ENCODE measurements around the gene IDH3B.

The IDH3B gene

DNA sequence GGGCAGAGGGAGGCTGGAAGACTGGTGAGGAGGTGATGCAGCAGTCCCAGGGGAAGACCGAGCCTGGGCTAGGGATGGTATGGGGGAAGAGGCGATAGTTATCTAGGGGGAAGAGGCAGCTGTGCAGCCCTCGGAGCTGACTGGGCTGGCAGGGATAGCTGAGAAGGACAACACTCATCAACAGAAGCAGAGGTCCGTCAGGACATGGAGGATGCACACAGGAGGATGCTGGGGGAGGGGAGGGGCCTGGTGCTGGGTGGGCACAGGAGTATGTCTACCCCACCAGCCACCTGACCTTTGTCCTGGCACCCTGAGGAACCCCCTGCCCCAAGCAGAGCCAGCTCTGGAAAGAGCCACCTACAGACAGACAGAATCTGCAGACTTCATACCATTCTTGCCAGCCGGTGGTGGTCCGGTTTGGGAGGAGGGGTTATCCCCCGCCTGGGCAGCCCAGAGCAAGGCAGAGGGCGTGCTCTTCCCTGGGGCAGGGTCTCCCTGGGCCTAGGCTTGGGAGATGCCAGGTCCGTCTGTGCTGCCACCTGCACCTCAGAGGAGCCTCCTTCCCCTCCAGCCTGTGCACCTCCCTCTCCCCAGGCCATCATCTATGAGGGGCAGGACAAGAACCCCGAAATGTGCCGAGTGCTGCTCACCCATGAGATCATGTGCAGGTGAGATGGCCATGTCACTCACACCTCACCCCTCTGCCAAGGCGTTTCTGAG lies 43.5 kb upstream of the IDH3B start:
- H3K36me3 ChIP-seq, result no peaks in the 10 kb centered on the region
- no peaks in the 10 kb centered on the region for H3K9me3 ChIP-seq
- no peak overlapping the region for H3K4me3 ChIP-seq (ENCODE audit: low read depth, low read length)
- H3K27me3 ChIP-seq, result no peaks in the 10 kb centered on the region
- peak; percentile 72 for DNase-seq
- no peak for TF ChIP-seq CTCF (IDR thresholded peaks at IDR 0.05; ENCODE audit: low read depth, low read length)
- H3K4me1 ChIP-seq, result no peaks in the 10 kb centered on the region; the same call in 1 of the 2 replicates

DNA sequence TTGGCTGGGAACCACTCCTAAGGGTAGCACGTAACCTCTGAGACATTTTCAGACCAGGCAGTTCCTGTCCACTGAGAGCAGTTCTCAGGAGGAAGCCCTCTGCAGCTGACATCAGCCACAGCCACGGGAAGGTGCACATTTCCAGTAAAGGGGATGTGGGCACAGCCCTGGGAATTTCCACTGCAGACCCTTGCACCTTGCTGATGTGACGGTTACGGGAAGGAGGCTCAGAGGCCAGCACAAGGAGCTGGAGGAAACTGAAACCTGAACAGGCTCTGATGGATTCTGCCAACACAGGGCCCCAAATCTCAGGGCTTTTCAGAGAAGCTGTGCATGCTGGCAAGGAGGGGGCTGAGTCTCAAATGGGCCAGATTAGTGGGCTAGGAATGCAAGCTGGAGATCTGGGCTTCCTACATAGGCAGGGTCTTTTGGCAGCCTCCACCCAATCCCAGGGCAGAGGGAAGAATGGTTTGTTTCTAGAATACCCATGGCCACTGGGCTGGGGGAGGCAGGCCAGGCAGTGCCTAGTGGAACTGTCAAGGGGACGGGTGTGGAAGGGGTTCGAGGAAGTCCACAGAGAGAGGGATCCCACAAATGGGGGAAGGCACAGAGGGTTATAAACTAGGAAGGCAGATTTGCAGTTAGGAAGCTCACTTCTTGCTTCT lies 42.8 kb upstream of the IDH3B start:
- no peak for TF ChIP-seq CTCF (IDR thresholded peaks at IDR 0.05; ENCODE audit: low read depth, low read length)
- no peaks in the 10 kb centered on the region for H3K36me3 ChIP-seq

DNA sequence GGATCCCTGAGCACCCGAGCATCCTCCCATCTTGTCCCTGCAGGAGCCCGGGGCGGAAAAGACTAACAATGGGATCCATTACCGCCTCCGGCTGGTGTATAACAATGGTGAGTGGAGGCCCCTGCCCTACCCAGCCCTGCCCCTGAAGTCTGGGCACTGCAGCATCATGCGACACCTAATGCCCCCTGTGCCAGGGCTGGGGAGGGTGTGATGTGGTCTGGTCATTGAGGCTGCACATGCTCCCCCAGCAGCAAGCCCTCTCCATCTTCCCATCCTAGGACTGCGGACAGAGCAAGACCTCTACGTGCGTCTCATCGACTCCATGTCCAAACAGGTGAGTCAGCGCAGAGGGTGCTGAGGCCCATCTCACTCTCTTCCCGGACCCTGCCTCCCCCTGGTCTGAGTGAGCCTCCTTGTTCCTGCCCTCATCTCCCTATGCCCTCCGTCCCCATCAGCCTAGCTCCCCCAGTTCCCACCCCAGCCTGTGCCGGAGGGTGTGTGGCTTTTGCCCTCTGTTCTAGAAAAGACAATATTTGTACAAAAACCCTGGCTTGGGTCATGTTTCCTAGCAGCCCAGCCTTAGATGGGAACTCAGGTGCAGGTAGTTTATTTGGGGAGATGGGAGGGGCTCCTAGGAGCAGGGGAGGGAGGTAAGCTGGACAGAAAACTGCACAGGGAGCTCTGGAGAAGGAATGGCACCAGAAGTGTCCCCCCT lies 42.1 kb upstream of the IDH3B start:
- H3K36me3 ChIP-seq, result no peaks in the 10 kb centered on the region
- no peaks in the 10 kb centered on the region for H3K9me3 ChIP-seq
- no peak for DNase-seq
- no peaks in the 10 kb centered on the region; the same call in 1 of the 2 replicates for H3K4me1 ChIP-seq
- H3K4me3 ChIP-seq (ENCODE audit: low read depth, low read length), result no peak overlapping the region
- no peaks in the 10 kb centered on the region for H3K27me3 ChIP-seq
- no peak for TF ChIP-seq CTCF (IDR thresholded peaks at IDR 0.05; ENCODE audit: low read depth, low read length)

More for the DNA sequence above, 42.8 kb upstream of the IDH3B start:
- no peaks in the 10 kb centered on the region; the same call in 1 of the 2 replicates for H3K4me1 ChIP-seq
- H3K9me3 ChIP-seq, result no peaks in the 10 kb centered on the region
- no peaks in the 10 kb centered on the region for H3K27me3 ChIP-seq
- no peak for DNase-seq
- no peak overlapping the region for H3K4me3 ChIP-seq (ENCODE audit: low read depth, low read length)

GRCh38 chr20:2703716-2704475 lies 39.9 kb upstream of the IDH3B start:
- no peak for DNase-seq
- Histone ChIP-seq H3K9me3 (no peaks in the 10 kb centered on the region), H3K27me3 (no peaks in the 10 kb centered on the region), H3K4me3 (ENCODE audit: low read depth, low read length) (no peak overlapping the region), H3K36me3 (no peaks in the 10 kb centered on the region), H3K4me1 (no peaks in the 10 kb centered on the region; the same call in 1 of the 2 replicates)
- no peak for TF ChIP-seq CTCF (IDR thresholded peaks at IDR 0.05; ENCODE audit: low read depth, low read length)

GRCh38 chr20:2701671-2702081 lies 37.7 kb upstream of the IDH3B start:
- Histone ChIP-seq H3K4me3 (ENCODE audit: low read depth, low read length) (no peak overlapping the region), H3K36me3 (no peaks in the 10 kb centered on the region), H3K9me3 (no peaks in the 10 kb centered on the region), H3K4me1 (no peaks in the 10 kb centered on the region), H3K27me3 (no peaks in the 10 kb centered on the region)
- no peak for DNase-seq
- no peak for TF ChIP-seq CTCF (IDR thresholded peaks at IDR 0.05; ENCODE audit: low read depth, low read length)
